Suppressor macrophage treated with lipopolysaccharide for 4 hours (primary cell): ENCODE measurements around the gene SIRT5.

Experiments used
- DNase-seq: peaks from one replicate; pipeline ENCODE4 v3.0.0-alpha.2; 2020

Gene SIRT5

GRCh38 chr6:13590574-13591153 lies 16.3 kb downstream of the SIRT5 start:
- no peak for DNase-seq

- no peak for DNase-seq
Measured at GRCh38 chr6:13591205-13591921, 17.0 kb downstream of the SIRT5 start.

- no peak for DNase-seq
Measured at GRCh38 chr6:13593103-13593502, 18.7 kb downstream of the SIRT5 start.

- no peak for DNase-seq
Measured at GRCh38 chr6:13593720-13594119, 19.3 kb downstream of the SIRT5 start.

GRCh38 chr6:13597073-13597472 lies 22.7 kb downstream of the SIRT5 start:
- DNase-seq, result no peak

- no peak for DNase-seq
Measured at GRCh38 chr6:13600036-13600435, 25.6 kb downstream of the SIRT5 start.

- no peak for DNase-seq
Measured at GRCh38 chr6:13604135-13604534, 29.7 kb downstream of the SIRT5 start.

GRCh38 chr6:13604546-13605416 lies 30.4 kb downstream of the SIRT5 start:
- DNase-seq, result no peak

GRCh38 chr6:13605634-13606033 lies 31.2 kb downstream of the SIRT5 start:
- DNase-seq, result no peak

- DNase-seq, result peak; percentile 51
Measured at GRCh38 chr6:13611715-13612114, 37.3 kb downstream of the SIRT5 start.

GRCh38 chr6:13613029-13613594 lies 38.7 kb downstream of the SIRT5 start:
- no peak for DNase-seq

GRCh38 chr6:13614126-13614925 lies 39.9 kb downstream of the SIRT5 start:
- peak; percentile 44 for DNase-seq

GRCh38 chr6:13614926-13615791 lies 40.8 kb downstream of the SIRT5 start, which contains the start of gene NOL7:
Gene NOL7 (plus strand): TSS chr6:13615335. CDS start chr6:13615359, 24 bp downstream.
- DNase-seq, result peak; percentile 99

- peak; percentile 41 for DNase-seq
Measured at GRCh38 chr6:13615792-13616120, 41.4 kb downstream of the SIRT5 start.

- no peak for DNase-seq
Measured at GRCh38 chr6:13617066-13617465, 42.7 kb downstream of the SIRT5 start.

GRCh38 chr6:13624871-13625288 lies 50.5 kb downstream of the SIRT5 start:
- peak; percentile 45 for DNase-seq

GRCh38 chr6:13629459-13630116 lies 55.2 kb downstream of the SIRT5 start:
- DNase-seq, result no peak

- DNase-seq, result no peak
Measured at GRCh38 chr6:13630499-13630898, 56.1 kb downstream of the SIRT5 start.

- no peak for DNase-seq
Measured at GRCh38 chr6:13633343-13633742, 58.9 kb downstream of the SIRT5 start.

- DNase-seq, result no peak
Measured at GRCh38 chr6:13635948-13636658, 61.7 kb downstream of the SIRT5 start.
